B cell (primary cell): ENCODE results near the gene MOSPD3. TPM values are rescaled to one million over a fixed set of nuclear protein-coding genes. Genes with fewer than 3 reads are reported as not detected.
A peak's percentile ranks its signal among the peaks of the same experiment; 100 is the strongest.

Experiments used
- ATAC-seq: fragments of 200-7000 bp; cut with Tn5 transposase; one replicate; pipeline ENCODE4 v1.10.0; 2021; ENCODE audit warnings: low read depth, mild to moderate bottlenecking, moderate number of reproducible peaks, moderate library complexity
- CTCF ChIA-PET: fragments of 350-600 bp; sonication (Branson Sonifier 250); formaldehyde crosslinking; loops from one replicate; lab custom pipeline; 2021; ENCODE audit warnings: antibody characterized with exemption, inconsistent platforms; lab: Charles Lee
- POLR2A ChIA-PET: fragments of 350-600 bp; sonication (Branson Sonifier 250); formaldehyde crosslinking; loops from one replicate; lab custom pipeline; 2021; ENCODE audit warnings: antibody characterized with exemption; lab: Charles Lee
- DNase-seq: peaks from one replicate; pipeline ENCODE4 v3.0.0; 2013
- H2AFZ ChIP-seq: 2 replicates; pipeline ENCODE4 v1.6.1; 2012; ENCODE audit warnings: mild to moderate bottlenecking, low read depth, low read length; ENCODE audit not compliant: insufficient read depth, poor library complexity, severe bottlenecking
- H3K27ac ChIP-seq, 2 donors: 1 replicate in 1 of 2; 2 replicates in 1 of 2; pipeline ENCODE4 v1.5.1; 2012 to 2013; ENCODE audit warnings: low read length in 2 of 2, mild to moderate bottlenecking in 2 of 2, moderate library complexity in 1 of 2
- H3K27me3 ChIP-seq, 4 experiments: fragments of 200-600 bp in 1 of 4; sonication (generic) in 1 of 4; replicated peaks in 1 of 4; 1 replicate in 2 of 4; 2 replicates in 2 of 4; pipeline versions ENCODE4 v1.6.1 to v1.7.0; 2013 to 2016; ENCODE audit warnings: low read length in 3 of 4, mild to moderate bottlenecking in 2 of 4, mixed read lengths in 1 of 4, moderate library complexity in 1 of 4; ENCODE audit not compliant: insufficient read depth in 4 of 4, control insufficient read depth in 3 of 4; ENCODE audit errors: control extremely low read depth in 1 of 4
- H3K36me3 ChIP-seq, 2 experiments: replicated peaks in 1 of 2; 1 replicate in 1 of 2; 2 replicates in 1 of 2; pipeline versions ENCODE4 v1.6.1 to v1.7.1; 2013; ENCODE audit warnings: low read length in 1 of 2; ENCODE audit not compliant: insufficient read depth in 2 of 2, control insufficient read depth in 1 of 2; ENCODE audit errors: control extremely low read depth in 1 of 2, extremely low read depth in 1 of 2
- H3K4me1 ChIP-seq, 2 donors: fragments of 200-600 bp in 1 of 2; sonication (generic) in 1 of 2; 1 replicate in 1 of 2; 2 replicates in 1 of 2; pipeline versions ENCODE4 v1.5.1 to v1.6.1; 2013 to 2017; ENCODE audit warnings: low read length in 2 of 2; ENCODE audit not compliant: control insufficient read depth in 2 of 2, insufficient read depth in 2 of 2
- H3K4me2 ChIP-seq: replicated peaks from 2 replicates; pipeline ENCODE3; 2012; ENCODE audit warnings: mild to moderate bottlenecking, low read depth, low read length; ENCODE audit not compliant: poor library complexity, severe bottlenecking
- H3K4me3 ChIP-seq, 5 experiments: fragments of 200-600 bp in 1 of 5; sonication (generic) in 1 of 5; 1 replicate in 3 of 5; 2 replicates in 2 of 5; pipeline versions ENCODE4 v1.5.1 to v1.7.0; 2011 to 2016; ENCODE audit warnings: low read length in 4 of 5, mild to moderate bottlenecking in 4 of 5, low read depth in 2 of 5, control low read depth in 1 of 5, moderate library complexity in 1 of 5; ENCODE audit not compliant: insufficient read depth in 1 of 5; ENCODE audit errors: control extremely low read depth in 1 of 5, extremely low read depth in 1 of 5
- H3K79me2 ChIP-seq: fragments of 200-600 bp; sonication (generic); one replicate; pipeline ENCODE4 v1.6.0; 2016; ENCODE audit warnings: low read length; ENCODE audit not compliant: control insufficient read depth, insufficient read depth
- H3K9ac ChIP-seq: fragments of 200-600 bp; sonication (generic); 2 replicates; pipeline ENCODE4 v1.6.1; 2017; ENCODE audit warnings: mild to moderate bottlenecking, low read length, moderate library complexity
- H3K9me3 ChIP-seq, 3 donors: one replicate each; pipeline versions ENCODE4 v1.6.1 to v1.7.1; 2013; ENCODE audit warnings: low read length in 2 of 3; ENCODE audit not compliant: control insufficient read depth in 2 of 3, insufficient read depth in 1 of 3; ENCODE audit errors: control extremely low read depth in 1 of 3
- H4K20me1 ChIP-seq: 2 replicates; pipeline ENCODE4 v1.6.0; 2012; ENCODE audit warnings: mild to moderate bottlenecking, low read length; ENCODE audit not compliant: insufficient read depth, control insufficient read depth, poor library complexity, severe bottlenecking
- H3K27ac Mint-ChIP-seq: one replicate; pipeline ENCODE4 v1.8.0; 2021; ENCODE audit warnings: mixed read lengths
- H3K27me3 Mint-ChIP-seq: one replicate; pipeline ENCODE4 v1.8.0; 2021; ENCODE audit warnings: mixed read lengths
- H3K4me1 Mint-ChIP-seq: one replicate; pipeline ENCODE4 v1.8.0; 2021; ENCODE audit warnings: mixed read lengths
- H3K4me3 Mint-ChIP-seq: one replicate; pipeline ENCODE4 v1.8.0; 2021; ENCODE audit warnings: mixed read lengths
- H3K9me3 Mint-ChIP-seq: one replicate; pipeline ENCODE4 v1.8.0; 2022; ENCODE audit warnings: mixed read lengths; ENCODE audit not compliant: insufficient read depth
- EZH2 ChIP-seq: IDR thresholded peaks from 2 replicates; pipeline ENCODE4 v1.6.1; 2012; ENCODE audit warnings: borderline replicate concordance, low read depth, mild to moderate bottlenecking, moderate library complexity, low read length; ENCODE audit not compliant: insufficient read depth, poor library complexity, severe bottlenecking
- WGBS: methylation state at CpG from one replicate; pipeline ENCODE4 v1.1.5; 2013; ENCODE audit warnings: missing lambda C conversion rate; ENCODE audit not compliant: insufficient coverage; 5-methylcytosine and 5-hydroxymethylcytosine counted together
- intact Hi-C: fragments of 100-400 bp; cut with micrococcal nuclease; formaldehyde crosslinking; loops from one replicate; pipeline ENCODE4 v1.10.0; 2022
- polyA plus RNA-seq: library from polyadenylated mRNA; depleted of rRNA; stranded (reverse); fragments of >200 nt; gene quantifications from 2 replicates; pipeline ENCODE4 v1.2.3, GENCODE V29; 2012
- total RNA-seq, 2 donors: library from RNA; stranded (reverse); fragments of 120-200 nt in 1 of 2; gene quantifications; 1 replicate in 1 of 2; 2 replicates in 1 of 2; pipeline versions ENCODE4 v1.2.3 to v1.2.4, GENCODE V29; 2013 to 2022
- TF ChIP-seq, protein P1 (sequence below): fragments of 200-600 bp; IDR thresholded peaks from one replicate; pipeline ENCODE4 v1.8.0; 2022; ENCODE audit warnings: antibody characterized with exemption, mild to moderate bottlenecking

The MOSPD3 gene
- total and polyA plus RNA-seq, 2 donors (not counting 1 experiment from before 2014, with no cell fraction given), result 18.8 to 19.2 TPM

DNA sequence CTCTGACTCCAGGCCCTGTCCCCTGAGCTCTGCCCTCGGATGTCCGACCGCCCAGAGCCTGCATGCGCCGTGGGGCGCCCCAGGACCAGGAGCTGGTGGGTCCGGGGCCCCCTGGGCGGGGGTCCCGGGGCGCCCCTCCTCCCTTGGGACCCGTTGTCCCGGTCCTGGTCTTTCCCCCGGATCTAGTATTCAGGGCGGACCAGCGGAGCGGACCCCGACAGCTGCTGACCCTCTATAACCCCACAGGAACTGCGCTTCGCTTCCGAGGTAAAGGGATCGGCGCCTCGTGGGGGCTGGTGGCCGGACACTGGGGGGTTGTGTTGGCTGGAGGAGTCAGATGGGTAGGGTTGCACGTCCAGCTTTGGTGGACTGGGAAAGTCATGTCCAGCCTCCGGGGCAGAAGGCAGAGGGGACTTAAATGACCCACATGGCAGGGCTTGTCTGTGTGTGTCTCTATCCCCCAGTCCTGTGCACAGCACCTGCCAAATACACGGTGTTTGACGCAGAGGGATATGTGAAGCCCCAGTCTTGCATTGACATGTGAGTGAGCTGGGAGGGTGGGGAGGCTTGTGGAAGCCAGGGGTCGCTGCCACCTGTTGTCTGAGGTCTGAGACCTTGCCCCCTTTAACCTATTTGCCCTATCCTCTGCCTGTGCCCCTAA, 520 bp downstream of the MOSPD3 start:
- no peaks in the 10 kb centered on the region for H3K27me3 Mint-ChIP-seq
- POLR2A ChIA-PET, result interaction anchor here (0.6 to 2.6 kb wide), 11 partner anchors 8 to 184 kb away, joined by 3 to 26 read pairs (median 9); partner anchors contain the start of genes FBXO24, GNB2, LRCH4 and MEPCE
- CTCF ChIA-PET, result interaction anchor here (0.6 to 3.2 kb wide), 17 partner anchors 9 to 512 kb away, joined by 3 to 26 read pairs (median 5); partner anchors contain the start of genes AP4M1, FBXO24, GIGYF1 and MCM7
- Histone ChIP-seq H3K9ac (peak overlapping the region; percentile 78), H3K27me3 (no peaks in the 10 kb centered on the region), H3K4me3 (peak overlapping the region in 4 of 5 experiments; percentile 53 to 93 (median 77)), H3K36me3 (peaks cover 0 to 3% of the 10 kb centered on the region in 2 experiments), H2AFZ (peak overlapping the region; percentile 90), H3K4me2 (peak overlapping the region; percentile 96), H3K9me3 (no peaks in the 10 kb centered on the region), H4K20me1 (no peaks in the 10 kb centered on the region), H3K4me1 (peaks cover 13 to 19% of the 10 kb centered on the region in 2 donors), H3K27ac (peak overlapping the region in 1 of 2 donors; percentile 82), H3K79me2 (no peaks in the 10 kb centered on the region)
- no peak overlapping the region for H3K27ac Mint-ChIP-seq
- TF ChIP-seq, protein P1, sequence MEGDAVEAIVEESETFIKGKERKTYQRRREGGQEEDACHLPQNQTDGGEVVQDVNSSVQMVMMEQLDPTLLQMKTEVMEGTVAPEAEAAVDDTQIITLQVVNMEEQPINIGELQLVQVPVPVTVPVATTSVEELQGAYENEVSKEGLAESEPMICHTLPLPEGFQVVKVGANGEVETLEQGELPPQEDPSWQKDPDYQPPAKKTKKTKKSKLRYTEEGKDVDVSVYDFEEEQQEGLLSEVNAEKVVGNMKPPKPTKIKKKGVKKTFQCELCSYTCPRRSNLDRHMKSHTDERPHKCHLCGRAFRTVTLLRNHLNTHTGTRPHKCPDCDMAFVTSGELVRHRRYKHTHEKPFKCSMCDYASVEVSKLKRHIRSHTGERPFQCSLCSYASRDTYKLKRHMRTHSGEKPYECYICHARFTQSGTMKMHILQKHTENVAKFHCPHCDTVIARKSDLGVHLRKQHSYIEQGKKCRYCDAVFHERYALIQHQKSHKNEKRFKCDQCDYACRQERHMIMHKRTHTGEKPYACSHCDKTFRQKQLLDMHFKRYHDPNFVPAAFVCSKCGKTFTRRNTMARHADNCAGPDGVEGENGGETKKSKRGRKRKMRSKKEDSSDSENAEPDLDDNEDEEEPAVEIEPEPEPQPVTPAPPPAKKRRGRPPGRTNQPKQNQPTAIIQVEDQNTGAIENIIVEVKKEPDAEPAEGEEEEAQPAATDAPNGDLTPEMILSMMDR, result no peak
- TF ChIP-seq EZH2, result no peak
- peak overlapping the region; percentile 93 for H3K4me3 Mint-ChIP-seq
- no peaks in the 10 kb centered on the region for H3K9me3 Mint-ChIP-seq
- ATAC-seq (no peak), DNase-seq (peak; percentile 56)
- 4% methylated on average over 22 of the region's 29 CpGs for WGBS
- intact Hi-C loops, result loop anchor here (1.0 to 10.0 kb wide), 11 partner anchors 9 to 632 kb away; partner anchors contain the start of genes AGFG2, COPS6, FBXO24 and FIS1
- peaks cover 18% of the 10 kb centered on the region for H3K4me1 Mint-ChIP-seq
